SK-N-SH (cell line): ENCODE data around the gene CTDP1. TPM values are rescaled to one million over a fixed set of nuclear protein-coding genes. Genes with fewer than 3 reads are reported as not detected.

ENCODE experiments used
- CTCF ChIA-PET: fragments of 300-600, 350-600 bp; formaldehyde crosslinking; extraction: SDS; loops from one replicate; lab custom pipeline; 2021; lab: Yijun Ruan, JAX
- POLR2A ChIA-PET: fragments of 350-600 bp; sonication (Branson Sonifier 250); formaldehyde crosslinking; extraction: SDS; loops from one replicate; lab custom pipeline; 2020; ENCODE audit warnings: antibody characterized with exemption, inconsistent platforms; lab: Yijun Ruan, JAX
- DNase-seq: peaks from one replicate; pipeline ENCODE4 v3.0.0; 2012
- H2AFZ ChIP-seq: fragments of 200-600 bp; sonication (generic); 2 replicates; pipeline ENCODE4 v1.8.1; 2016; ENCODE audit warnings: antibody characterized with exemption, mild to moderate bottlenecking, low read depth
- H3F3A ChIP-seq: fragments of 200-600 bp; sonication (generic); replicated peaks from 2 replicates; pipeline ENCODE3; 2016; ENCODE audit warnings: antibody characterized with exemption, mild to moderate bottlenecking; ENCODE audit not compliant: insufficient read depth
- H3K27ac ChIP-seq, 2 experiments: fragments of 200-500 bp in 1 of 2; fragments of 200-600 bp in 1 of 2; sonication (Bioruptor generic) in 1 of 2; sonication (generic), shearing (Covaris generic) in 1 of 2; 2 replicates each; pipeline versions ENCODE4 v1.5.1 to v1.6.1; 2014 to 2016; ENCODE audit warnings: low read depth in 2 of 2, inconsistent platforms in 1 of 2, low read length in 1 of 2, mild to moderate bottlenecking in 1 of 2, mixed read lengths in 1 of 2
- H3K27me3 ChIP-seq: fragments of 200-600 bp; sonication (generic), shearing (Covaris generic); 2 replicates; pipeline ENCODE4 v1.6.1; 2016; ENCODE audit warnings: mixed run types; ENCODE audit not compliant: insufficient read depth
- H3K36me3 ChIP-seq, 2 experiments: fragments of 200-500 bp in 1 of 2; fragments of 200-600 bp in 1 of 2; sonication (Bioruptor generic) in 1 of 2; sonication (generic) in 1 of 2; replicated peaks in 1 of 2; 2 replicates each; pipeline versions ENCODE3 to v1.5.1; 2014 to 2016; ENCODE audit warnings: low read length in 1 of 2, mild to moderate bottlenecking in 1 of 2; ENCODE audit not compliant: insufficient read depth in 2 of 2, control insufficient read depth in 1 of 2
- H3K4me1 ChIP-seq, 2 experiments: fragments of 200-500 bp in 1 of 2; fragments of 200-600 bp in 1 of 2; sonication (Bioruptor generic) in 1 of 2; sonication (generic), shearing (Covaris generic) in 1 of 2; 2 replicates each; pipeline versions ENCODE4 v1.5.1 to v1.6.1; 2014 to 2016; ENCODE audit warnings: low read depth in 1 of 2, low read length in 1 of 2, mixed run types in 1 of 2; ENCODE audit not compliant: insufficient read depth in 2 of 2, control insufficient read depth in 1 of 2
- H3K4me2 ChIP-seq: fragments of 200-600 bp; sonication (generic), shearing (Covaris generic); 2 replicates; pipeline ENCODE4 v1.6.1; 2017; ENCODE audit warnings: mixed run types
- H3K4me3 ChIP-seq, 2 experiments: fragments of 200-500 bp in 1 of 2; fragments of 200-600 bp in 1 of 2; sonication (Bioruptor generic) in 1 of 2; sonication (generic), shearing (Covaris generic) in 1 of 2; 2 replicates each; pipeline versions ENCODE4 v1.5.1 to v1.8.1; 2014 to 2016; ENCODE audit warnings: low read depth in 2 of 2, inconsistent platforms in 1 of 2, low read length in 1 of 2, mild to moderate bottlenecking in 1 of 2, mixed read lengths in 1 of 2, moderate library complexity in 1 of 2
- H3K79me2 ChIP-seq: fragments of 200-600 bp; sonication (generic); 2 replicates; pipeline ENCODE4 v1.8.1; 2017; ENCODE audit warnings: mild to moderate bottlenecking; ENCODE audit not compliant: insufficient read depth
- H3K9ac ChIP-seq: fragments of 200-600 bp; sonication (generic); 2 replicates; pipeline ENCODE4 v1.6.1; 2017; ENCODE audit warnings: mixed run types
- H3K9me2 ChIP-seq: fragments of 200-600 bp; sonication (generic); 2 replicates; pipeline ENCODE4 v1.6.1; 2017; ENCODE audit warnings: mixed run types
- H3K9me3 ChIP-seq: fragments of 200-600 bp; sonication (generic); 2 replicates; pipeline ENCODE4 v1.6.1; 2017; ENCODE audit warnings: mixed run types, mild to moderate bottlenecking, moderate library complexity
- H4K20me1 ChIP-seq: fragments of 200-600 bp; sonication (generic); 2 replicates; pipeline ENCODE4 v1.6.1; 2017; ENCODE audit warnings: mild to moderate bottlenecking, mixed run types; ENCODE audit not compliant: insufficient read depth
- CHD2 ChIP-seq: fragments of 150-350 bp; IDR thresholded peaks from 2 replicates; pipeline ENCODE4 v1.6.1; 2018; ENCODE audit warnings: low read length; ENCODE audit not compliant: partially characterized antibody
- EP300 ChIP-seq, 2 experiments: IDR thresholded peaks; 2 replicates each; pipeline versions ENCODE4 v1.4.0 to v1.6.1; 2012; ENCODE audit warnings: borderline replicate concordance in 1 of 2, low read depth in 1 of 2, low read length in 1 of 2
- EZH2phosphoT487 ChIP-seq: fragments of 200-600 bp; sonication (generic); IDR thresholded peaks from 2 replicates; pipeline ENCODE4 v1.6.1; 2017; ENCODE audit warnings: low read depth, mixed run types, mild to moderate bottlenecking, antibody characterized with exemption, moderate library complexity, borderline replicate concordance
- FOXM1 ChIP-seq: IDR thresholded peaks from 2 replicates; pipeline ENCODE4 v1.4.0; 2012; ENCODE audit warnings: low read depth, mild to moderate bottlenecking
- GABPA ChIP-seq: IDR thresholded peaks from 2 replicates; pipeline ENCODE4 v1.4.0; 2012; ENCODE audit warnings: low read depth, mild to moderate bottlenecking
- GATA2 ChIP-seq: sonication (generic); formaldehyde crosslinking; IDR thresholded peaks from 2 replicates; pipeline ENCODE4 v1.5.0; 2020; ENCODE audit warnings: mild to moderate bottlenecking, missing genetic modification reagents
- JUND ChIP-seq: IDR thresholded peaks from 2 replicates; pipeline ENCODE4 v1.4.0; 2012
- MEF2A ChIP-seq: IDR thresholded peaks from 2 replicates; pipeline ENCODE4 v1.4.0; 2012; ENCODE audit warnings: low read depth, borderline replicate concordance
- MXI1 ChIP-seq: IDR thresholded peaks from 2 replicates; pipeline ENCODE4 v1.6.1; 2012; ENCODE audit warnings: mild to moderate bottlenecking, low read depth, low read length, improper control_type of control experiment
- NFIC ChIP-seq: IDR thresholded peaks from 2 replicates; pipeline ENCODE4 v1.4.0; 2012; ENCODE audit warnings: borderline replicate concordance
- NRF1 ChIP-seq: IDR thresholded peaks from 2 replicates; pipeline ENCODE4 v1.6.1; 2012; ENCODE audit warnings: low read depth, mild to moderate bottlenecking, low read length
- POLR2AphosphoS5 ChIP-seq: IDR thresholded peaks from 2 replicates; pipeline ENCODE4 v1.6.1; 2012; ENCODE audit warnings: low read depth, low read length
- RAD21 ChIP-seq: IDR thresholded peaks from 2 replicates; pipeline ENCODE4 v1.6.1; 2012; ENCODE audit warnings: mild to moderate bottlenecking, low read length
- RFX5 ChIP-seq: IDR thresholded peaks from 2 replicates; pipeline ENCODE4 v1.6.1; 2012; ENCODE audit warnings: mild to moderate bottlenecking, improper control_type of control experiment, low read length
- RXRA ChIP-seq: IDR thresholded peaks from 2 replicates; pipeline ENCODE4 v1.4.0; 2012; ENCODE audit warnings: low read depth, mild to moderate bottlenecking, borderline replicate concordance
- SIN3A ChIP-seq: IDR thresholded peaks from 2 replicates; pipeline ENCODE4 v1.6.1; 2012; ENCODE audit warnings: low read depth, mild to moderate bottlenecking, low read length, moderate library complexity, borderline replicate concordance
- SMC3 ChIP-seq: IDR thresholded peaks from 2 replicates; pipeline ENCODE4 v1.6.1; 2012; ENCODE audit warnings: low read depth, low read length, improper control_type of control experiment
- TAF1 ChIP-seq: IDR thresholded peaks from 2 replicates; pipeline ENCODE4 v1.6.1; 2012; ENCODE audit warnings: low read depth, mild to moderate bottlenecking, low read length, moderate library complexity, borderline replicate concordance
- TEAD4 ChIP-seq: IDR thresholded peaks from 2 replicates; pipeline ENCODE4 v1.4.0; 2012; ENCODE audit warnings: mild to moderate bottlenecking, borderline replicate concordance; ENCODE audit not compliant: insufficient read depth
- WGBS: methylation state at CpG from one replicate; pipeline ENCODE4 v1.1.6; 2017; ENCODE audit warnings: low lambda C conversion rate; 5-methylcytosine and 5-hydroxymethylcytosine counted together
- polyA plus RNA-seq, 3 experiments: library from polyadenylated mRNA; depleted of rRNA; stranded (reverse); fragments of >200 nt; gene quantifications; 2 replicates each; pipeline ENCODE4 v1.2.3, GENCODE V29; 2012
- TF ChIP-seq, protein P1 (sequence below): fragments of 150-350 bp; IDR thresholded peaks from 2 replicates; pipeline ENCODE4 v1.6.1; 2017; ENCODE audit warnings: antibody characterized with exemption, low read length, low read depth, borderline replicate concordance
- TF ChIP-seq, protein P2 (sequence below): IDR thresholded peaks from 2 replicates; pipeline ENCODE4 v1.4.0; 2012; ENCODE audit warnings: low read depth, borderline replicate concordance

The CTDP1 gene
- polyA plus RNA-seq, 1 of the 3 experiments (the other 2 are of a cell fraction) = 15.6 TPM

GRCh38 chr18:79779021-79779699, 99.6 kb downstream of the CTDP1 start:
- Histone ChIP-seq H3K36me3 (no peaks in the 10 kb centered on the region), H3K79me2 (no peaks in the 10 kb centered on the region), H3K9me2 (no peaks in the 10 kb centered on the region), H3K4me1 (no peaks in the 10 kb centered on the region), H3K9ac (no peak overlapping the region), H4K20me1 (no peaks in the 10 kb centered on the region), H3K9me3 (no peaks in the 10 kb centered on the region), H2AFZ (no peak overlapping the region), H3K4me3 (no peak overlapping the region), H3K27ac (no peak overlapping the region), H3K27me3 (peaks cover 93% of the 10 kb centered on the region), H3K4me2 (no peak overlapping the region), H3F3A (no peaks in the 10 kb centered on the region)
- 26% methylated on average over 17 of the region's 29 CpGs for WGBS
- TF ChIP-seq RXRA (no peak), POLR2AphosphoS5 (no peak), RAD21 (no peak), TAF1 (no peak), CHD2 (no peak), SMC3 (no peak), MXI1 (no peak), MEF2A (no peak), FOXM1 (no peak), GATA2 (CRISPR knock-in tag) (no peak), NRF1 (no peak), TEAD4 (no peak), EP300 (IDR thresholded peaks at IDR 0.05; ENCODE audit: borderline replicate concordance in 1 of 2, low read depth in 1 of 2, low read length in 1 of 2) (no peak), GABPA (no peak)
- TF ChIP-seq, protein P1, sequence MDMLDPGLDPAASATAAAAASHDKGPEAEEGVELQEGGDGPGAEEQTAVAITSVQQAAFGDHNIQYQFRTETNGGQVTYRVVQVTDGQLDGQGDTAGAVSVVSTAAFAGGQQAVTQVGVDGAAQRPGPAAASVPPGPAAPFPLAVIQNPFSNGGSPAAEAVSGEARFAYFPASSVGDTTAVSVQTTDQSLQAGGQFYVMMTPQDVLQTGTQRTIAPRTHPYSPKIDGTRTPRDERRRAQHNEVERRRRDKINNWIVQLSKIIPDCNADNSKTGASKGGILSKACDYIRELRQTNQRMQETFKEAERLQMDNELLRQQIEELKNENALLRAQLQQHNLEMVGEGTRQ = no peak
- TF ChIP-seq, protein P2, sequence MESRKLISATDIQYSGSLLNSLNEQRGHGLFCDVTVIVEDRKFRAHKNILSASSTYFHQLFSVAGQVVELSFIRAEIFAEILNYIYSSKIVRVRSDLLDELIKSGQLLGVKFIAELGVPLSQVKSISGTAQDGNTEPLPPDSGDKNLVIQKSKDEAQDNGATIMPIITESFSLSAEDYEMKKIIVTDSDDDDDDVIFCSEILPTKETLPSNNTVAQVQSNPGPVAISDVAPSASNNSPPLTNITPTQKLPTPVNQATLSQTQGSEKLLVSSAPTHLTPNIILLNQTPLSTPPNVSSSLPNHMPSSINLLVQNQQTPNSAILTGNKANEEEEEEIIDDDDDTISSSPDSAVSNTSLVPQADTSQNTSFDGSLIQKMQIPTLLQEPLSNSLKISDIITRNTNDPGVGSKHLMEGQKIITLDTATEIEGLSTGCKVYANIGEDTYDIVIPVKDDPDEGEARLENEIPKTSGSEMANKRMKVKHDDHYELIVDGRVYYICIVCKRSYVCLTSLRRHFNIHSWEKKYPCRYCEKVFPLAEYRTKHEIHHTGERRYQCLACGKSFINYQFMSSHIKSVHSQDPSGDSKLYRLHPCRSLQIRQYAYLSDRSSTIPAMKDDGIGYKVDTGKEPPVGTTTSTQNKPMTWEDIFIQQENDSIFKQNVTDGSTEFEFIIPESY = no peak
- DNase-seq = peak; percentile 34
- CTCF ChIA-PET = no interaction called here
- POLR2A ChIA-PET = no interaction called here

DNA sequence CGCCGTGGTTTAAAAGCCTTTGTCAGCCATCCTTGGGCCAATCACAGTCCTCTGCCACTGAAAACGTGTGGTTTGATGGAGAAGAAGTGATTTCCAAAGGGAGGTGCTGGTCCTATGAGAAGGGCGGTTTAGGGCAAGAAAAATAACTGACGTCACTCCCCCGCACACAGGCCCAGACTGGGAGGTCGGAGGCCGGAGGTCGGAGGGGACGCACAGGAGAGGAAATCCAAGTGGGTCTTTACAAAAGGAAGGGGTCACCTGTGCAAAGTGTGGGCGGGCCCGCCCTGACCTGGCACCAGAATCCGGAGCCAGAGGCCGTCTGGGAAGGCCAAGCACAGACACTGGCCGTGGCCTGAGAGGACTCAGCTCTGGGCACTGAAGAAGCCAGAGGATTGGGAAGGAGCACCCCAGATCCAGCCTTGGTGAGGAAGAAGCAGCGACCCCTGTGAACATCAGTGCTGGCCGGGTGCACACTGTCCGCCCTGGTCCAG, 100.1 kb downstream of the CTDP1 start:
- DNase-seq = no peak
- 62% methylated on average over 13 of the region's 18 CpGs for WGBS
- no peak for TF ChIP-seq MEF2A
- TF ChIP-seq EP300 (IDR thresholded peaks at IDR 0.05; ENCODE audit: borderline replicate concordance in 1 of 2, low read depth in 1 of 2, low read length in 1 of 2) = no peak
- TF ChIP-seq RFX5 = no peak
- TF ChIP-seq RAD21 = no peak
- TF ChIP-seq TEAD4 = no peak
- TF ChIP-seq NFIC = no peak
- no peak for TF ChIP-seq CHD2
- TF ChIP-seq TAF1 = no peak
- no peak for TF ChIP-seq POLR2AphosphoS5
- no peak for TF ChIP-seq FOXM1
- no peak for TF ChIP-seq JUND
- no peak for TF ChIP-seq EZH2phosphoT487
- TF ChIP-seq SIN3A = no peak
- TF ChIP-seq MXI1 = no peak
- TF ChIP-seq SMC3 = no peak
- TF ChIP-seq, all 33 proteins: peak for 0
- H3K9me3 ChIP-seq = no peaks in the 10 kb centered on the region
- H3K4me3 ChIP-seq = no peak overlapping the region
- ChIA-PET CTCF (no interaction called here), POLR2A (no interaction called here)
- no peak overlapping the region for H3K4me2 ChIP-seq
- H3K4me1 ChIP-seq = no peaks in the 10 kb centered on the region
- H4K20me1 ChIP-seq = no peaks in the 10 kb centered on the region
- no peak overlapping the region for H3K27ac ChIP-seq
- no peak overlapping the region for H3K9ac ChIP-seq
- H3K27me3 ChIP-seq = peaks cover 93% of the 10 kb centered on the region
- no peak overlapping the region for H2AFZ ChIP-seq
- no peaks in the 10 kb centered on the region for H3K79me2 ChIP-seq
- H3K36me3 ChIP-seq = no peaks in the 10 kb centered on the region
- no peaks in the 10 kb centered on the region for H3F3A ChIP-seq
- H3K9me2 ChIP-seq = no peaks in the 10 kb centered on the region
